ENCODE measurements around the gene TSPAN33. TPM values are rescaled to one million over a fixed set of nuclear protein-coding genes. Genes with fewer than 3 reads are reported as not detected.
A peak's percentile ranks its signal among the peaks of the same experiment; 100 is the strongest.
"Not testable (repeated sequence)": the region's sequence is repeated elsewhere in the genome, so short reads cannot be mapped to it uniquely, and the experiment has no call there.

The TSPAN33 gene
- total RNA-seq, 1 donor from 2014 or later: 14.9 TPM

DNA sequence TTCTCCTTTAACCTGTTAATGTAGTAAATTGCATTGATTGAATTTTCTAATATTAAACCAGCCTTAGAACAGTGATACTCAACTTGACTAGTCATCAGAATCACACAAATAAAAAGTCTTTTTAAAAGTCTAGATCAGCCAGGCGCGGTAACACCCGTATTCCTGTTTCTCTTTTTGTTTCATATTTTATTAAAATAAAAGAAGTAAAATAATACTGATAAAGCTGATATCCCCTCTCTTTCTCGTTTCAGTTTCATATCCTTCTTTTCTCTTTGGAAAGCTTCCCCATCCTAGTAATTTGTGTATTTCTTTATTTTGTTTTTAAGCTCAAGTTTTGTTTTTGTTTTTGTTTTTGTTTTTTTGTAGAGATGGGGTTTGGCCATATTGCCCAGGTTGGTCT, 53.3 kb downstream of the TSPAN33 start:
- intact Hi-C loops (cut with DNase I): no loop called here
- DNase-seq (ENCODE audit: missing footprints) (no peak), ATAC-seq (no peak)

DNA sequence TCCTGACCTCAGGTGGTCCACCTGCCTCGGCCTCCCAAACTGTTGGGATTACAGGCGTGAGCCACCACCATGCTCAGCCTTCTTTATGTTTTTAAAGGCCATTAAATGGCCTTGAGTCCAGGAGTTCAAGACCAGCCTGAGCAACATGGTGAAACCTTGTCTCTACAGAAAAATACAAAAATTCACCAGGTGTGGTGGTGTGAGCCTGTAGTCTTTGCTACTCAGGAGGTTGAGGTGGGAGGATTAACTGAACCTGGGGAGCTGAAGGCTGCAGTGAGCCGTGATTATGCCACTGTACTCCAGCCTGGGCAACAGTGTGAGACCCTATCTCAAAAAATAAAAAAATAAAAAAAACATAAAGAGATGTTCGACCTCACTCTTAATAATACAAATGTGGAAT, 54.9 kb downstream of the TSPAN33 start:
- DNase-seq (ENCODE audit: missing footprints): no peak
- intact Hi-C loops (cut with DNase I): no loop called here

GRCh38 chr7:129202058-129202777, 57.7 kb downstream of the TSPAN33 start:
- intact Hi-C loops (cut with DNase I): no loop called here
- ATAC-seq: peak; percentile 62
- DNase-seq (ENCODE audit: missing footprints): no peak

More for the DNA sequence above, 54.9 kb downstream of the TSPAN33 start:
- ATAC-seq: no peak

DNA sequence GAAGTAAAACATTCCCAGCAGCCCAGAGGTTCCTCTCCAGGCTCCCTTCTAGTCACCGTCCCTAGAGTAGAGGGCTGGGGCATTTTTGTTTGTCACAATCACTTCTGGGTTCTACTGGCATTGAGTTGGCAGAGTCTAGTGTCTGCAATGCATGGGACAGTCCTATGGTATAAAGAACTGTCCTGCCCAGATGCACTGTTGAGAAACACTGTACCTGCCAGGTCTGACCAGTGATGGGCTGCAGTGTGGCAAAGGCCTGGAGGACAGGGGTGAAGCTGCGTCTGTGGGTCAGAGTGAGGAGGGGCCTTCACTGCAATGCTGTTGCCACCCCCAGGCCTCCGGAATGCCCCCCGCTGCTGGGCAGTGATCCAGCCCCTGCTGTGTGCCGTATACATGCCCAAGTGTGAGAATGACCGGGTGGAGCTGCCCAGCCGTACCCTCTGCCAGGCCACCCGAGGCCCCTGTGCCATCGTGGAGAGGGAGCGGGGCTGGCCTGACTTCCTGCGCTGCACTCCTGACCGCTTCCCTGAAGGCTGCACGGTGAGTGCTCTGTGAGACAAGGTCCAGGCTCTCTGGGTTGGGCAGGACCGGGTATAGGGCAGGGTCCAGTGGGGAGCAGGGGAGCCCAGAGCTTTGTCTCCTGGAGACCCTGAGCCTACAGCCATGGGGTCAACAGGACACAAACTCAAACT, 58.7 kb downstream of the TSPAN33 start:
- no peak for ATAC-seq
- intact Hi-C loops (cut with DNase I): no loop called here
- DNase-seq (ENCODE audit: missing footprints): no peak

DNA sequence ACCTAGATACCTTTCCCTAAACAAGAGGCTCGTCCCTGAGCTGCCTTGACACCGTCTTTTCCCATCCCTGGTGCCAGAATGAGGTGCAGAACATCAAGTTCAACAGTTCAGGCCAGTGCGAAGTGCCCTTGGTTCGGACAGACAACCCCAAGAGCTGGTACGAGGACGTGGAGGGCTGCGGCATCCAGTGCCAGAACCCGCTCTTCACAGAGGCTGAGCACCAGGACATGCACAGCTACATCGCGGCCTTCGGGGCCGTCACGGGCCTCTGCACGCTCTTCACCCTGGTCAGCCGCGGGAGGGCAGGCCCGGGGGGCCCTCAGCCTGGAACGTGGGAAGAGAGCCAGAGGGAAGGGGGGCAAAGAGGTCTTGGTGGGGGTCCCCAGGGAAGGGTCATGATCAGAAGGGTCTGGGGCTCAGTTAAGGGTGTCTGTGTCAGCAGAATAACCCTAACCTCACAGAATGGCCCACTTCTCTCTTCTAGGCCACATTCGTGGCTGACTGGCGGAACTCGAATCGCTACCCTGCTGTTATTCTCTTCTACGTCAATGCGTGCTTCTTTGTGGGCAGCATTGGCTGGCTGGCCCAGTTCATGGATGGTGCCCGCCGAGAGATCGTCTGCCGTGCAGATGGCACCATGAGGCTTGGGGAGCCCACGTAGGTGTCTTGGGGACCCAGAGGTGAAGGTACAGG, 60.8 kb downstream of the TSPAN33 start:
- intact Hi-C loops (cut with DNase I): no loop called here
- ATAC-seq: no peak
- DNase-seq (ENCODE audit: missing footprints): no peak

DNA sequence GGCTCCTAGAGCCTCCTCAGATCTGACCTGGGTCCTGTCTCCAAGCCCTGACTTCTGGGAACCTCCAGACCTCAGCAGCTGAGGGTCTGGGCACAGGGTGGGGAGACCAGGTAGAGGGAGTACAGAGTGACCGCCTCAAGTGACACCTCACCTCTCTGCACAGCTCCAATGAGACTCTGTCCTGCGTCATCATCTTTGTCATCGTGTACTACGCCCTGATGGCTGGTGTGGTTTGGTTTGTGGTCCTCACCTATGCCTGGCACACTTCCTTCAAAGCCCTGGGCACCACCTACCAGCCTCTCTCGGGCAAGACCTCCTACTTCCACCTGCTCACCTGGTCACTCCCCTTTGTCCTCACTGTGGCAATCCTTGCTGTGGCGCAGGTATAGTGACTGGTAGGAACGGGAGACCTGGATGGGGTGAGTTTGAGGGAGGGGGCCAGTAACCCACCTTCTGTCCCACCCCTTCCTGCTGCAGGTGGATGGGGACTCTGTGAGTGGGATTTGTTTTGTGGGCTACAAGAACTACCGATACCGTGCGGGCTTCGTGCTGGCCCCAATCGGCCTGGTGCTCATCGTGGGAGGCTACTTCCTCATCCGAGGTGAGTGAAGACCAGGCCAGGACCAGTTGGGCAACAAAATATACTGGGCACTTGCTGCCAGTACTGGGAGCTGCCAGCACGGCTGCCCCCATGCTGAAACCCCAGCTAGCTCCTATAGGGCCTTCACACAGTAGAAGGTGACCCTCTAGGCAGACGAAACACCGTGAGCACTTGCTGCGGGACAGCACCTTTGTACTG, 61.7 kb downstream of the TSPAN33 start:
- ATAC-seq (no peak), DNase-seq (ENCODE audit: missing footprints) (no peak)
- intact Hi-C loops (cut with DNase I): no loop called here

DNA sequence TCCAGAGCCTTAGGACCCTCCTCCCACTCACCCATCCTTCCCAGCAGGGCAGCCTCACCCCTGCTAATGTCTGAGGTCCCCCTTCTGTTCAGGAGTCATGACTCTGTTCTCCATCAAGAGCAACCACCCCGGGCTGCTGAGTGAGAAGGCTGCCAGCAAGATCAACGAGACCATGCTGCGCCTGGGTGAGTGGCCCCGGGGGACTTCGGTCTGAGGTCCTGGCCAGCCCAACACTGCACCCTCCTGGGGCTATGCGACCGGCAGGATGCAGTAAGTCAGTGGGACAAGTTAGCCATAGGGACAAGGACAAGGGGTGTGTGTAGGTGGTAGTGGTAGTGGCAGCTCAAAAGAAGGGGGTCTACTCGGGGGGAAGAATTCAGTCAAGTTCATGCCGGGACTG, 64.2 kb downstream of the TSPAN33 start:
- DNase-seq (ENCODE audit: missing footprints): no peak
- ATAC-seq: no peak
- intact Hi-C loops (cut with DNase I): no loop called here

- intact Hi-C loops (cut with DNase I): no loop called here
- ATAC-seq (no peak), DNase-seq (ENCODE audit: missing footprints) (no peak)
Measured at GRCh38 chr7:129209067-129209926, 64.8 kb downstream of the TSPAN33 start.

- DNase-seq (ENCODE audit: missing footprints) (peak; percentile 92), ATAC-seq (peak; percentile 92)
- intact Hi-C loops (cut with DNase I): loop anchor here (2.0 to 10.0 kb wide), 3 partner anchors 48 to 434 kb away; no protein-coding TSS in a partner anchor
Measured at GRCh38 chr7:129210256-129210988, 65.9 kb downstream of the TSPAN33 start.

DNA sequence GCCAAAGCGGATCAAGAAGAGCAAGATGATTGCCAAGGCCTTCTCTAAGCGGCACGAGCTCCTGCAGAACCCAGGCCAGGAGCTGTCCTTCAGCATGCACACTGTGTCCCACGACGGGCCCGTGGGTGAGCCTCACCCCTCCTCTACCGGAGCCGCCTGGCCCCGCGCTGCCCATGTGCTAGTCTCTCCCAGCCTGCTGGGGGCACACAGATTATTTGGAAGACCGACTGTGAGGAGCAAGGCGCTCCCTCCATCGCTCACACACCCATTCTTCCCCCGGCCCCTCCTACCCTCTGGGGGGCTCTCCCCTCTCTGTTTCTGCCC, 66.4 kb downstream of the TSPAN33 start:
- no peak for DNase-seq (ENCODE audit: missing footprints)
- ATAC-seq: peak; percentile 54
- intact Hi-C loops (cut with DNase I): loop anchor here (2.0 to 10.0 kb wide), 3 partner anchors 48 to 434 kb away; no protein-coding TSS in a partner anchor

DNA sequence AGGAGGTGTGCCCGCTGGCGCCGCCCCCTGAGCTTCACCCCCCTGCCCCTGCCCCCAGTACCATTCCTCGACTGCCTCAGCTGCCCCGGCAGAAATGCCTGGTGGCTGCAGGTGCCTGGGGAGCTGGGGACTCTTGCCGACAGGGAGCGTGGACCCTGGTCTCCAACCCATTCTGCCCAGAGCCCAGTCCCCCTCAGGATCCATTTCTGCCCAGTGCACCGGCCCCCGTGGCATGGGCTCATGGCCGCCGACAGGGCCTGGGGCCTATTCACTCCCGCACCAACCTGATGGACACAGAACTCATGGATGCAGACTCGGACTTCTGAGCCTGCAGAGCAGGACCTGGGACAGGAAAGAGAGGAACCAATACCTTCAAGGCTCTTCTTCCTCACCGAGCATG, 67.6 kb downstream of the TSPAN33 start:
- intact Hi-C loops (cut with DNase I): loop anchor here (10.0 kb wide), 2 partner anchors 307 to 433 kb away; no protein-coding TSS in a partner anchor
- no peak for DNase-seq (ENCODE audit: missing footprints)
- no peak for ATAC-seq

DNA sequence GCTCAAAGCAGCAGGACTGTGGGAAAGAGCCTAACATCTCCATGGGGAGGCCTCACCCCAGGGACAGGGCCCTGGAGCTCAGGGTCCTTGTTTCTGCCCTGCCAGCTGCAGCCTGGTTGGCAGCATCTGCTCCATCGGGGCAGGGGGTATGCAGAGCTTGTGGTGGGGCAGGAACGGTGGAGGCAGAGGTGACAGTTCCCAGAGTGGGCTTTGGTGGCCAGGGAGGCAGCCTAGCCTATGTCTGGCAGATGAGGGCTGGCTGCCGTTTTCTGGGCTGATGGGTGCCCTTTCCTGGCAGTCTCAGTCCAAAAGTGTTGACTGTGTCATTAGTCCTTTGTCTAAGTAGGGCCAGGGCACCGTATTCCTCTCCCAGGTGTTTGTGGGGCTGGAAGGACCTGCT, 68.1 kb downstream of the TSPAN33 start:
- ATAC-seq (no peak), DNase-seq (ENCODE audit: missing footprints) (no peak)
- intact Hi-C loops (cut with DNase I): loop anchor here (10.0 kb wide), 2 partner anchors 308 to 432 kb away; no protein-coding TSS in a partner anchor

GRCh38 chr7:129213828-129214227, 69.3 kb downstream of the TSPAN33 start:
- intact Hi-C loops (cut with DNase I): loop anchor here (10.0 kb wide), 2 partner anchors 309 to 431 kb away; no protein-coding TSS in a partner anchor
- no peak for DNase-seq (ENCODE audit: missing footprints)
- ATAC-seq: no peak

DNA sequence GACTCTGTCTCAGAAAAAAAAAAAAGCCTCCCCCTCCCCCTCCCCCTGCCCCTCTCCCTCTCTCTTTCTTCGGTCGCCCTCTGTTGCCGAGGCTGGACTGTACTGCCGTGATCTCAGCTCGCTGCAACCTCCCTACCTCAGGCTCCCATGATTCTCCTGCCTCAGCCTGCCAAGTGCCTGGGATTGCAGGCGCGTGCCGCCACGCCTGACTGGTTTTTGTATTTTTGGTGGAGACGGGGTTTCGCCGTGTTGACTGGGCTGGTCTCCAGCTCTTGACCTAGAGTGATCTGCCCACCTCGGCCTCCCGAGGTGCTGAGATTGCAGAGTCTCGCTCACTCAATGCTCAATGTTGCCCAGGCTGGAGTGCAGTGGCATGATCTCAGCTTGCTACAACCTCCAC, 71.2 kb downstream of the TSPAN33 start:
- intact Hi-C loops (cut with DNase I): loop anchor here (10.0 kb wide), 2 partner anchors 311 to 429 kb away; no protein-coding TSS in a partner anchor
- ATAC-seq: not testable (repeated sequence)

GRCh38 chr7:129216101-129216715, 71.7 kb downstream of the TSPAN33 start:
- DNase-seq (ENCODE audit: missing footprints); ATAC-seq: not testable (repeated sequence)
- intact Hi-C loops (cut with DNase I): loop anchor here (10.0 kb wide), 2 partner anchors 311 to 429 kb away; no protein-coding TSS in a partner anchor

More for the DNA sequence above, 71.2 kb downstream of the TSPAN33 start:
- DNase-seq (ENCODE audit: missing footprints): not testable (repeated sequence)

DNA sequence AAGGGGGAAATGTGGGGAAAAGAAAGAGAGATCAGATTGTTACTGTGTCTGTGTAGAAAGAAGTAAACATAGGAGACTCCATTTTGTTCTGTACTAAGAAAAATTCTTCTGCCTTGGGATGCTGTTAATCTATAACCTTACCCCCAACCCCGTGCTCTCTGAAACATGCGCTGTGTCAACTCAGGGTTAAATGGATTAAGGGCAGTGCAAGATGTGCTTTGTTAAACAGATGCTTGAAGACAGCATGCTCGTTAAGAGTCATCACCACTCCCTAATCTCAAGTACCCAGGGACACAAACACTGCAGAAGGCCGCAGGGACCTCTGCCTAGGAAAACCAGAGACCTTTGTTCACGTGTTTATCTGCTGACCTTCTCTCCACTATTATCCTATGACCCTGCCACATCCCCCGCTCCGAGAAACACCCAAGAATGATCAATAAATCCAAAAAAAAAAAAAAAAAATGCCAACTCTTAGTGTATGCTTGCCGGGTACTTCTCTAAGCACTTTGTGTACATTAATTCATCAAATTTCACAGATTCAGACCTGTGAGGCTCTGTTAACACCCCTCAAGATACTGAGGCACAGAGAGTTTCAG, 72.4 kb downstream of the TSPAN33 start:
- DNase-seq (ENCODE audit: missing footprints); ATAC-seq: not testable (repeated sequence)
- intact Hi-C loops (cut with DNase I): loop anchor here (10.0 kb wide), 2 partner anchors 312 to 428 kb away; no protein-coding TSS in a partner anchor

Measured in Right ventricle myocardium inferior (tissue), 1 donor.